ENCODE measurements around the gene KCNN3.

- TF ChIP-seq CTCF (conservative IDR thresholded peaks at IDR 0.05) (no peak), ZFX (IDR thresholded peaks at IDR 0.05) (no peak)
Observed at GRCh38 chr1:154806333-154806732, 63.7 kb downstream of the KCNN3 start.
